ENCODE measurements around the gene TUSC2.
A peak's percentile ranks its signal among the peaks of the same experiment; 100 is the strongest.
"Not testable (repeated sequence)": the region's sequence is repeated elsewhere in the genome, so short reads cannot be mapped to it uniquely, and the experiment has no call there.

TUSC2 gene

DNA sequence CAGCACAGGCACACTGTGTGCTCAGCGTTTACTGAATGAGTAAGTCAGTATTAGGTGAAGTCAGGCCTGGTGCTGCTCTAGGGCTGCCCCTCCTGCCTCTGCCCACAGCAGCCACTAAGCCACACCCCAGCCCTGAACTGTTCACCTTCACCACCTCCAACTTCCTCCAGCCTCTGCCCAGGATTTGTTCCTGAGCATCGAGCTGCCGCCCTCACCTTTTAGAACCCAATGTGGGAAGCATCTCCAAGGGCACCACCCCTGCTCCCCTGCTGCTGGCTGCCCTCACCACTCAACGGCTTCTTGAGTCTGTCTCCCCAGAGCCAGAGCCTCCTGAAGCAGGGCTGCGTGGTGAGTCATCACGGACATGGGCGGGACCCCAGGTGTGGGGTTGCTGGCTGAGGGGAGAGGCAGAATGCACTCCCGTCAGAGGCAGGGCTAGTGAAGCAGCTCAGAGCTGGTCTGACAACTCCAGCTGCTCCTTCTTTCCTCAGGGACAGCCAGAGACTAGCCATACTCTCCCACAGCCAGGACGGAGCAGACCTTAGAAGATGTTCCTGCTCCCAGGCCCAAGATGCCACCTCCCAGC is 11.3 kb downstream of the TUSC2 start:
- DNase-seq = no peak

- DNase-seq = no peak
Observed at GRCh38 chr3:50314816-50315215, 13.2 kb downstream of the TUSC2 start.

DNA sequence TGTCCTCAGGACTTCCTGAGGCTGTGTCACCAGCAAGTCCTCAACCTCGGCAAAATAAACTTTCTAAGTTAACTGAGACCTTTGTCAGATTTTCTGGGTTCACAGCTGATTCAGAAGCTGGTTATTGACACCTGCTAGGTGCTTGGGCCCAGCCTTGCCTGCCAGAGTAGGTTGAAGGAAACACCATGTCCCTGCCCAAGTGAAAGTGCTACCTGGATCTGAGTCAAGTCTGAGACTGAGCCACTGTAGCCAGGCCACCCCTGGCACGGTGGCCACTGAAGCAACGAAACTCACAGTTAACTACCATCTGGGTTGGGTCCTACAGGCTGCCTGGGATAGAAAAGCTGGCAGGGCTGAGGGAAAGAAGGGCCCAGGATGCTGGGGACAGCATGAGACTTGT is 13.7 kb downstream of the TUSC2 start:
- no peak for DNase-seq

DNA sequence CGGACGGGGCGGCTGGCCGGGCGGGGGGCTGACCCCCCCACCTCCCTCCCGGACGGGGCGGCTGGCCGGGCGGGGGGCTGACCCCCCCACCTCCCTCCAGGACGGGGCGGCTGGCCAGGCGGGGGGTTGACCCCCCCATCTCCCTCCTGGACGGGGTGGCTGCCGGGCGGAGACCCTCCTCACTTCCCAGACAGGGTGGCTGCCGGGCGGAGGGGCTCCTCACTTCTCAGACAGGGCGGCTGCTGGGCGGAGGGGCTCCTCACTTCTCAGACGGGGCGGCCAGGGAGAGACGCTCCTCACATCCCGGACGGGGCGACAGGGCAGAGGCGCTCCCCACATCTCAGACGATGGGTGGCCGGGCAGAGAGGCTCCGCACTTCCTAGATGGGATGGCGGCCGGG is 16.0 kb downstream of the TUSC2 start:
- not testable (repeated sequence) for DNase-seq

DNA sequence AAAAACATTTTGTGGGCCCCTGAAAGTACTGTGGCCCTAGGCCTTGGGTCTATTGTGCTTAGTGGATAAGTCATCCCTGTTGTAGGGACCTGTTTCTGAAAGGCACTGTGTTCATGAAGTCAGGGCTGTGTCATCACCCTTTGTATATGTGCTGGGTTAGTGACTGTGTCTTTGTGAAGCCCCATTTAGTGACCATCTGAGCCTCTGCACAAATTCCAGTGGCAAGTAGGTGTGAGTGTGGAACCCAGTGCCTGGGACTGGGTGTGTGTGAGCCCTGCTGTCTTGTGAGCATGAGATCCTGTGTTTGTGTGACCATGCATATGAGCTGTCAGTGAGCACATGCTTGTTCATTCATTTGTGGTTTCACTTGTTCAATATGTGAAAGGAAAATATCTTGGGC is 23.4 kb downstream of the TUSC2 start:
- DNase-seq = no peak

DNA sequence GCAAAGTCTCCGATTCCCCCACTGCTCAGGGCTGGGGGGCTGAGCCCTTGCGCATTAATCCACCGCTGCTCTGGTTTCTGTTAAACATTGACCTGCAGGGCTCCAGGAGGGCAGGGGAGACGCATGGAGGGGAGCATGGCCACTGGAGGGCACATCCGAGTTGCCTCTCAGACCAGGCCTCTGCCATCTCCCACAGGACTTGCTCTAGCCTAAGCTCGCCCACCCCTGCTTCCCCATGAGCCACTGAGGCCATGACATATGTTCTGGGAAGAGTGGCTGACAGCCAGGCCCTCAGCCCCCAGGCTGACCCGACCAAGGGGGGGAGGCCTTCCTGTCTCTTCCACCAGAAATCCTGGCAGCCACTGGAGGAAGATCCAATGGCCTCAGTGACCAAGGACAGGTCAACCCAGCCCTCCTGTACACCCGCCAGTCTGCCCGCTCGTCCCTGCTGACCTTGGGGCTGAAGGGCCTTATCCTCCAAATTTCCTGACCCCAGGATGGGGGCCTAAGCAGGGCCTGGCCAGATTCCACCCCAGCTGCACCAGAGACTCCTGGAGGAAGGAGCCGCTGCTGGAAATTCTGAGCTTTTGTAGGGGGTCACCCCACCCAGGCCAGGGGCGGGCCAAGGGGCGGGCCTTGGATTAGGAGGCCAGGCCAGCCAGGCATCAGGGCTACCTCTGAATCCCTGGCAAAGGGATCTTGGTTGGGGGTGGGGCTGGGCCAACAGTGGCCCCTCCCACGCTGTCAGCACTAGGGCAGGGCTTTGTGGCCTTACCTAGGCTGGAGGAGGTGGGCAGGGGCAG is 24.8 kb downstream of the TUSC2 start, which contains the start of gene HYAL1:
HYAL1 (minus strand) TSS at position 562 of the 803 bp plus-strand sequence. CDS start 618 bp downstream, outside the sequence.
- DNase-seq = no peak

GRCh38 chr3:50302095-50303012 is 25.7 kb downstream of the TUSC2 start:
- DNase-seq = no peak

DNA sequence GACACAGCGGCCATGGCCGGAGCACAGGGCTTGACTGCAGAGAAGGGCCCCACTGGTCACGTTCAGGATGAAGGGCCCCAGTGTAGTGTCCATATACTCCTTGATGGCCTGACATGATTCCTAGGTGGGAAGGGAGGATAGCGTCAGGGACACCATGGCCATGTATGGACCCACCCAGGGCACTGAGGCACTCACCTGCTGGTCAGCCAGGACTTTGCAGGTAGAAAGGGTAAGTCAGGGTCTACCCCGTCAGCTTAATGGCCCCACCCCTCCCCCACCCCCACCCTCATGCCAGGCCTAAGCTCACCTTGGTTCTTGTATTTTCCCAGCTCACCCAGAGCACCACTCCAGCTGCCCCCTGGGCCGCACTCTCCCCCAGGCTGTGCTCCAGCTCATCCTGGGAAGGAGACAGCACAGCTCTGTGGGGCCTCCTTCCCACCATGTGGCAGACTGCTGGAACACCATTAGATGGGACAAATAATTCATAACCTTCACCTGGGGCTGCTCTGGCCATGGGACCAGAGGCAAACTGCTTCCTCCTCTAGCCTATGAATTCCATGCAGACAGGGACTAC is 27.3 kb downstream of the TUSC2 start:
- DNase-seq = no peak

DNA sequence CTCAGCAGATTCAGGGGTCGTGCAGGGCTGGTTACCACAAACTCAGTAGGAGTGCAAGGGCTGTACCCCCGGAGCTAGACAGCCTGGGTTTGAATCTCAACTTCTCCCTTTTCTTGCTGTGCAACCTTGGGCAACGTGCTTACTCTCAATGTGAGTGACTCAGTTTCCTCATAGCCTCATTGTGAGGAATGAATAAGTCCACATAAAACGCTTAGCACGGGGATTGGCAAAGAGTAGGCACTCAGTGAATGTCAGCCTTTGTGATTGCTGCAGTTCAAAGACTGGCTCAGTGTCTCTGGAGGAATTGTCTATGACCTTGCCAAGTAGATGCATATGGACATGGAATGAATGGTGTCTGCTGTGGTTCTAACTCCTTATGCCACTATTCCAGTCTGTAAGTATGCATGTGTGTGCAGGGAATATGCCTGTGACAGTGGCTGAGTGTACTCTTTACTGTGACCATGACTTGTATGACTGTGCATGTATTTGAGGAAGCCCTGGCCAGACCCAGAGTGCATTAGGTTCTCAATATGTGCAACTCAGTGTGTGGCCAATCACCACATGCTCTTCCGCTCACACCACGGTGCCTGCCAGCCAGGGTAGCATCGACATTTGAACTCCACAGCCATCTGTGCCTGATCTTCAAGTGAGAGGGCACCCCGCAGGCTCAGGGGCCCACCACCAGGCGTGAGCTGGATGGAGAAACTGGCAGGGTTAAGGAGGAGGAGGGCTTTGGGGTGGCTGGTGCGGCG is 27.9 kb downstream of the TUSC2 start:
- peak in 1 of 2 experiments; percentile 59 for DNase-seq

DNA sequence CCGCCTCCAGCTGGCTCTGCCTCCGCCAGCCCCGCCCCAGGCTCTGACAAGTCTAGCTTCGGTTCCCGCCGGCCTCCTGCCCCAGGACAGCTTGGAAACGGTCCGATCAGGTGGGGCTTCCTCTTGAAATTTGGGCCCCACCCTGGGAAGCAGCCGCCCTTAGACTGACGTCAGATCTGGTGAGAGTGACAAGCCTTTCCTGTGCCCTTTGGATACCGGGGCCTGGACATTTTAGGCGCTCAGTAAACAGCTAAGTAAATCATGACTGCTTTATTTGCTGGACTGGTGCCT is 28.4 kb downstream of the TUSC2 start:
- DNase-seq = no peak

DNA sequence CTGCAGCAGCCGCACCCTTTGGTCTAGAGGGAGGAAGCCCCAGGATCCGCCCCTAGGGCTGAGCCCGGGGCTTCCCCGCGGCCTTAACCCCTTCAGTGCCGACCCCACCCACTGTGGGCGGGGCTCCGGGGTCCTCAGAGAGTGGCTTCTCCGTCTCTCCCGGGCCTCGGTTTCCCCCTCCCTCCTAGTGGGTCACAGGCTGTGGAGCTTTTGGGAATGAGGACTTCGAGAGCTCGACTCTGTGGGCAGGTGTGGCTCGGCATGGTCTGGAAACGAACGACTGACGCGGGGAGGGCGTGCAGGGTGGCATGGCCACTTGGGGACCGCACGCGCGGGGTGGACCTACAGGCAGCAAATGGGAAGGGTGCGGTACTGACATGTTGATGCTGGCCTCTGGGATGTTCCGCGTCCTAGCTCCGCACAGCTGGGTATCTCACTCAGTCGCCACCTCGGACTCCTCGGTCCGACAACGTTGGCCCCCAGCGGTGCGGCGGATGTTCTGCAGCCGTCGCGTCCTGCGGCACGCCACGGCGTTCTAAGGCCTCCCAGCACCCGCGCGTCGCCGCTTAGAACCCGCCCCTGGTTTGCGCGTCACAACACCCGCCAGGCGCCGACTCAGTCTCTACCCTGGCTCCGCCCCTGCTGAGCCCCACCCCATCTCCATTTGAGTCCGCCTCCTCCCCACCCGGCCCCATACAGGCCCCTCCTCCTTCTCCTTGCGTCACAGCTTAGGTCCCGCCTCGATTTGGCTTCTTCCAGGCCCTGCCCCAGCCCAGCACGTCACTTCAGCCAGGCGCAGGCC is 29.0 kb downstream of the TUSC2 start, which contains the start of the genes HYAL3 and NAA80:
HYAL3 (minus strand) TSS at position 570 of the 802 bp plus-strand sequence. CDS start 3,803 bp downstream, outside the sequence.
NAA80 (minus strand) TSS at position 570 of the 802 bp plus-strand sequence. CDS start 1,942 bp downstream, outside the sequence.
- DNase-seq = peak; percentile 95 to 97

GRCh38 chr3:50297896-50298725 is 29.9 kb downstream of the TUSC2 start:
- no peak for DNase-seq

DNA sequence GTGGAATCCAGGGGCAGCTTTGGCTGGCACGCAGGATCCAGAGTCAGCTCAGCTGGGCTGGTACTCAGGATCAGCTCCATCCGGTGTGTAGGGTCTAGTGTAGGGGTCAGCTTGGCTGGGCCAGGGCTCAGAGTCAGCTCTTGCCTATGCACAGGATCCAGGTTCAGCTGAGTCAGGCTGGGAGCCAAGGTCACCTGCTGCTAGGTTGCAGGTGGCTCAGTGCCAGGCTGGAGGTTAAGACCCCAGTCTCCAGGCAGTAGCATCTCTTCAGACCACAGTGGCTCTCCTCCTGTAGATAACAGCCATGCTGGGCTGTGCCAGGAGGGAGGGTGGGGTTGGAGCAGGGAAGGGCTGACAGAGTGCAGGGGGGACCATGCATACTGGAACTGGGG is 30.6 kb downstream of the TUSC2 start:
- no peak for DNase-seq

DNA sequence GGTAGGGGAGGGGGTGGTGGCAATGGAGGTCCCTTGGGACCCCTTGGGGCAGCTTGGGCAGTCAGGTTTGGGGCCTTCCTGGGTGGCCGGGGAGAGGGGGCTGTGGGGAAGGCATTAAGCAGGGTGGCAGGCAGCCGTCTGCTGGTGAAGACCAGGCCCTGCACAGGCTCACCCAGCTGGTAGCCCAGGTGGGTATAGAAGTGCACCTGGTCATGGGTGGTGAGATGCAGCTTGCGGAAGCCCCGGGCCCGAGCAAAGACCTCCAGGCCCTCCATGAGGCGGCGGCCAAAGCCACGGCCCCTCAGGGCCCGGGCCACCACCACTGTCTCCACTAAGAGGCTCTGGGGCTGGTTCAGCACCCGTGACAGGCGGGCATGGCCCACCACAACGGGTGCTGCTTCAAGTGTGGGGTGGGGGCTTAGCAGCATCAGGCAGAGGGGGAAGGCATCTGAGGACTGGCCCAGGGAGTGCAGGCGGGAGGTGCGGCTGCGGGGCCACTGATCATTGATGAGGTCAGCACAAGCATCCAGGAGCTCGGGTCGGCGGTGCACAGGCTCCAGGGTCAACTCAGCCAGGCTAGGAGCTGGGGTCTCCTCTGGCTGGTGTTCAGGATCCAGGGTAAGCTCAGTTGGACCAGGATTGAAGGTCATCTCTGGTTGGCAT is 31.2 kb downstream of the TUSC2 start:
- DNase-seq = no peak

GRCh38 chr3:50295553-50296431 is 32.2 kb downstream of the TUSC2 start:
- no peak for DNase-seq

DNA sequence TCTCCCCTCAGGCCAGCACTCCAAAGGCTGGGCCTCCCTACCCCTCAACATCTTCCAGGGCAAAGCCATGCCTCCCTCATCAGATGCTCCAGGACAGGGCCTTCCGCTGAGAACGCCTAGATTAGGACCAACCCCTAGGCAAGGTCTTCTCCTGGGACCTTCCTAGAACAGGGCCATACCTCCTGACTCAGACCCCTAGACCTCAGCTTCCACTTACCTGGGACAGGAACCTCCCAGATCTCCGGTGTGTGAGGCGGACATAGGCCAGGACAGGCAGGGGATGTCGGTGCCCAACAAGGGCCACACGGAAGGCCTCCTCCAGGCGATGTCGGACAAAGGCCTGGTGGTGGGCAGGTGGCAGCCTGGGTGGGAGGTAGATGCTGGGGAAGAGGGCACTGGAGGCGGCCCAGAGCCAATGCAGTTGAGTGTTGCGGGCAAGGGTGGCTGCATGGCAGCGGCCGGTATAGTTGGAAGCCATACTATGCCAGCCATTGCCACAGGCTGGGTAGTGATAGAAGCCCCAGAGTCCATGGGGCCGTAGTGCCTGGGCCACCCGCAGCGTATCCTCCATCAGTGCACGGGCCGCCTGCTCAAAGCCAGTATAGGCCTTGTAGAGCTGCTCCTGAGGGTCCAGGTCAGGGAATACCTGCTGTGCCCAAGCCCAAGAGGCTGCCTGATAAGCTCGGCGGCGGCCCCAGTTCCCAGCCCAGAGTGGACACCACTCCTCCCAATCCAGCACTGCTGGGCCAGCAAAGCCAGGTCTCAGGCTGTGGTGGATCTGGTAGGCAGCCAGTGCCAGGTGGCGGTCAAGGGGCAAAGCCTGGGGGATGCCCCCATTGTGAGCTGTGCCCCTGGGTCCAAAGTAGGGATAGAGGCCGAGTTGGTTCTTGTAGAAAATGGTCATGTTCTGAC is 33.3 kb downstream of the TUSC2 start:
- no peak for DNase-seq

GRCh38 chr3:50294089-50294488 is 33.9 kb downstream of the TUSC2 start:
- no peak for DNase-seq
